Gastrocnemius medialis (tissue), 4 donors: Measurements from ENCODE around the gene SPEG.

Experiments
- POLR2A ChIP-seq, 2 donors: fragments of 450-650 bp; IDR thresholded peaks; one replicate each; pipeline ENCODE4 v1.6.1; 2017; ENCODE audit warnings: antibody characterized with exemption in 2 of 2, mild to moderate bottlenecking in 2 of 2, moderate library complexity in 2 of 2
- TF ChIP-seq, protein P1 (sequence below), 5 experiments: fragments of 450-650 bp in 3 of 5; fragments of 200-600 bp in 2 of 5; sonication (generic) in 2 of 5; IDR thresholded peaks in 4 of 5; conservative IDR thresholded peaks in 1 of 5; 1 replicate in 4 of 5; 2 replicates in 1 of 5; pipeline ENCODE4 v1.5.1; 2016 to 2019; ENCODE audit warnings: antibody characterized with exemption in 5 of 5, mild to moderate bottlenecking in 3 of 5, moderate library complexity in 3 of 5

GRCh38 chr2:219506802-219507526 is 72.3 kb downstream of the SPEG start:
- TF ChIP-seq, protein P1, sequence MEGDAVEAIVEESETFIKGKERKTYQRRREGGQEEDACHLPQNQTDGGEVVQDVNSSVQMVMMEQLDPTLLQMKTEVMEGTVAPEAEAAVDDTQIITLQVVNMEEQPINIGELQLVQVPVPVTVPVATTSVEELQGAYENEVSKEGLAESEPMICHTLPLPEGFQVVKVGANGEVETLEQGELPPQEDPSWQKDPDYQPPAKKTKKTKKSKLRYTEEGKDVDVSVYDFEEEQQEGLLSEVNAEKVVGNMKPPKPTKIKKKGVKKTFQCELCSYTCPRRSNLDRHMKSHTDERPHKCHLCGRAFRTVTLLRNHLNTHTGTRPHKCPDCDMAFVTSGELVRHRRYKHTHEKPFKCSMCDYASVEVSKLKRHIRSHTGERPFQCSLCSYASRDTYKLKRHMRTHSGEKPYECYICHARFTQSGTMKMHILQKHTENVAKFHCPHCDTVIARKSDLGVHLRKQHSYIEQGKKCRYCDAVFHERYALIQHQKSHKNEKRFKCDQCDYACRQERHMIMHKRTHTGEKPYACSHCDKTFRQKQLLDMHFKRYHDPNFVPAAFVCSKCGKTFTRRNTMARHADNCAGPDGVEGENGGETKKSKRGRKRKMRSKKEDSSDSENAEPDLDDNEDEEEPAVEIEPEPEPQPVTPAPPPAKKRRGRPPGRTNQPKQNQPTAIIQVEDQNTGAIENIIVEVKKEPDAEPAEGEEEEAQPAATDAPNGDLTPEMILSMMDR (IDR thresholded peaks at IDR 0.05 in 4 of 5, conservative IDR thresholded peaks at IDR 0.05 in 1 of 5) = no peak
- TF ChIP-seq POLR2A (IDR thresholded peaks at IDR 0.05) = no peak
